Bronchial epithelial cell (primary cell): Measurements from ENCODE around the gene PPIC. TPM values are rescaled to one million over a fixed set of nuclear protein-coding genes. Genes with fewer than 3 reads are reported as not detected.

ENCODE experiments used
- DNase-seq: peaks from one replicate; pipeline ENCODE4 v3.0.0-alpha.2; 2010; ENCODE audit warnings: low read depth
- FAIRE-seq: peaks from 2 replicates; lab custom pipeline; 2011; peaks lifted over from hg19 to GRCh38; lab: Jason Lieb, UNC
- H3K27me3 ChIP-seq: 2 replicates; pipeline ENCODE4 v1.5.1; 2011; ENCODE audit warnings: low read length; ENCODE audit not compliant: control insufficient read depth, insufficient read depth
- H3K36me3 ChIP-seq: 2 replicates; pipeline ENCODE4 v1.5.1; 2011; ENCODE audit warnings: low read length; ENCODE audit not compliant: control insufficient read depth, insufficient read depth
- H3K4me3 ChIP-seq: 2 replicates; pipeline ENCODE4 v1.5.1; 2011; ENCODE audit warnings: mild to moderate bottlenecking, low read depth, low read length, control low read depth
- CTCF ChIP-seq: IDR thresholded peaks from 2 replicates; pipeline ENCODE4 v1.5.1; 2011; ENCODE audit warnings: mild to moderate bottlenecking, moderate library complexity, low read length, control low read depth, inconsistent platforms; ENCODE audit not compliant: insufficient read depth, severe bottlenecking
- total RNA-seq: library from RNA; depleted of rRNA; stranded (reverse); fragments of >200 nt; gene quantifications from 2 replicates; pipeline ENCODE4 v1.2.1, GENCODE V29; 2014

PPIC gene
- total RNA-seq, 1 donor from 2014 or later: 45.0 TPM

- no peaks in the 10 kb centered on the region for H3K36me3 ChIP-seq
- H3K4me3 ChIP-seq: peak overlapping the region; percentile 91
- FAIRE-seq (no peak), DNase-seq (peak; percentile 61)
- no peak for TF ChIP-seq CTCF
- H3K27me3 ChIP-seq: no peaks in the 10 kb centered on the region
Measured at GRCh38 chr5:123035360-123035917, 1.1 kb downstream of the PPIC start.

- no peak for FAIRE-seq
- no peak overlapping the region for H3K4me3 ChIP-seq
- no peaks in the 10 kb centered on the region for H3K27me3 ChIP-seq
- peaks cover under 1% of the 10 kb centered on the region for H3K36me3 ChIP-seq
- no peak for TF ChIP-seq CTCF
- peak; percentile 46 for DNase-seq
Measured at GRCh38 chr5:123033157-123033671, 3.3 kb downstream of the PPIC start.

- no peak for TF ChIP-seq CTCF
- Histone ChIP-seq H3K27me3 (no peaks in the 10 kb centered on the region), H3K4me3 (no peak overlapping the region), H3K36me3 (peaks cover 10% of the 10 kb centered on the region)
- FAIRE-seq (no peak), DNase-seq (no peak)
Measured at GRCh38 chr5:123028222-123028621, 8.3 kb downstream of the PPIC start.

GRCh38 chr5:123014689-123015088 is 21.8 kb downstream of the PPIC start:
- H3K27me3 ChIP-seq: no peaks in the 10 kb centered on the region
- H3K36me3 ChIP-seq: no peaks in the 10 kb centered on the region
- H3K4me3 ChIP-seq: no peak overlapping the region
- DNase-seq (no peak), FAIRE-seq (no peak)
- TF ChIP-seq CTCF: no peak

GRCh38 chr5:123012321-123012720 is 24.2 kb downstream of the PPIC start:
- no peaks in the 10 kb centered on the region for H3K36me3 ChIP-seq
- no peak for FAIRE-seq
- H3K4me3 ChIP-seq: no peak overlapping the region
- H3K27me3 ChIP-seq: no peaks in the 10 kb centered on the region
- no peak for TF ChIP-seq CTCF
- DNase-seq: no peak

GRCh38 chr5:123007754-123008153 is 28.8 kb downstream of the PPIC start:
- FAIRE-seq (peak; percentile 40), DNase-seq (no peak)
- H3K4me3 ChIP-seq: no peak overlapping the region
- no peaks in the 10 kb centered on the region for H3K27me3 ChIP-seq
- no peak for TF ChIP-seq CTCF
- H3K36me3 ChIP-seq: no peaks in the 10 kb centered on the region
